Measurements from ENCODE around the gene ZNF276.
"Not testable (repeated sequence)": the region's sequence is repeated elsewhere in the genome, so short reads cannot be mapped to it uniquely, and the experiment has no call there.

The ZNF276 gene

GRCh38 chr16:89695875-89696669 is 25.3 kb upstream of the ZNF276 start:
- no peak for DNase-seq

- DNase-seq: no peak
Observed at GRCh38 chr16:89696670-89697128, 24.6 kb upstream of the ZNF276 start.

- no peak for DNase-seq
Observed at GRCh38 chr16:89697161-89697615, 24.1 kb upstream of the ZNF276 start.

GRCh38 chr16:89697616-89698331 is 23.6 kb upstream of the ZNF276 start:
- DNase-seq: no peak

- not testable (repeated sequence) for DNase-seq
Observed at GRCh38 chr16:89698717-89699116, 22.6 kb upstream of the ZNF276 start.

- DNase-seq: not testable (repeated sequence)
Observed at GRCh38 chr16:89699629-89700099, 21.7 kb upstream of the ZNF276 start.

GRCh38 chr16:89700100-89700648 is 21.2 kb upstream of the ZNF276 start:
- peak; percentile 97 for DNase-seq

GRCh38 chr16:89700649-89701424 is 20.5 kb upstream of the ZNF276 start:
- DNase-seq: no peak

GRCh38 chr16:89701425-89702406 is 19.6 kb upstream of the ZNF276 start, which contains the start of gene SPATA2L:
TSS of gene SPATA2L (minus strand) at chr16:89701705. CDS start at chr16:89701232, 473 bp downstream.
- DNase-seq: peak; percentile 79

- no peak for DNase-seq
Observed at GRCh38 chr16:89704281-89704680, 17.1 kb upstream of the ZNF276 start.

- DNase-seq: no peak
Observed at GRCh38 chr16:89705006-89705405, 16.3 kb upstream of the ZNF276 start.

- DNase-seq: no peak
Observed at GRCh38 chr16:89706518-89707260, 14.6 kb upstream of the ZNF276 start.

- no peak for DNase-seq
Observed at GRCh38 chr16:89707695-89708094, 13.6 kb upstream of the ZNF276 start.

- DNase-seq: no peak
Observed at GRCh38 chr16:89708481-89708931, 12.8 kb upstream of the ZNF276 start.

- no peak for DNase-seq
Observed at GRCh38 chr16:89709166-89709565, 12.2 kb upstream of the ZNF276 start.

- DNase-seq: no peak
Observed at GRCh38 chr16:89709716-89710432, 11.5 kb upstream of the ZNF276 start.

GRCh38 chr16:89710709-89711564 is 10.4 kb upstream of the ZNF276 start:
- DNase-seq: no peak

- no peak for DNase-seq
Observed at GRCh38 chr16:89711601-89712273, 9.6 kb upstream of the ZNF276 start.
